ENCODE measurements around the gene GCN1.

The GCN1 gene

GRCh38 chr12:120157678-120158077 lies 36.8 kb downstream of the GCN1 start:
- Histone ChIP-seq H3K4me1 (ENCODE audit: control insufficient read depth, insufficient read depth, low read length) (no peaks in the 10 kb centered on the region), H3K9ac (ENCODE audit: low read length) (no peak overlapping the region), H3K27ac (ENCODE audit: low read depth, low read length) (no peak overlapping the region), H3K36me3 (ENCODE audit: control insufficient read depth, insufficient read depth, low read length) (peaks cover 98% of the 10 kb centered on the region), H3K9me3 (ENCODE audit: control insufficient read depth, insufficient read depth, low read depth, low read length) (no peaks in the 10 kb centered on the region), H3K27me3 (ENCODE audit: control insufficient read depth, insufficient read depth, low read length) (no peaks in the 10 kb centered on the region), H3K4me3 (ENCODE audit: low read depth, low read length) (no peak overlapping the region)

DNA sequence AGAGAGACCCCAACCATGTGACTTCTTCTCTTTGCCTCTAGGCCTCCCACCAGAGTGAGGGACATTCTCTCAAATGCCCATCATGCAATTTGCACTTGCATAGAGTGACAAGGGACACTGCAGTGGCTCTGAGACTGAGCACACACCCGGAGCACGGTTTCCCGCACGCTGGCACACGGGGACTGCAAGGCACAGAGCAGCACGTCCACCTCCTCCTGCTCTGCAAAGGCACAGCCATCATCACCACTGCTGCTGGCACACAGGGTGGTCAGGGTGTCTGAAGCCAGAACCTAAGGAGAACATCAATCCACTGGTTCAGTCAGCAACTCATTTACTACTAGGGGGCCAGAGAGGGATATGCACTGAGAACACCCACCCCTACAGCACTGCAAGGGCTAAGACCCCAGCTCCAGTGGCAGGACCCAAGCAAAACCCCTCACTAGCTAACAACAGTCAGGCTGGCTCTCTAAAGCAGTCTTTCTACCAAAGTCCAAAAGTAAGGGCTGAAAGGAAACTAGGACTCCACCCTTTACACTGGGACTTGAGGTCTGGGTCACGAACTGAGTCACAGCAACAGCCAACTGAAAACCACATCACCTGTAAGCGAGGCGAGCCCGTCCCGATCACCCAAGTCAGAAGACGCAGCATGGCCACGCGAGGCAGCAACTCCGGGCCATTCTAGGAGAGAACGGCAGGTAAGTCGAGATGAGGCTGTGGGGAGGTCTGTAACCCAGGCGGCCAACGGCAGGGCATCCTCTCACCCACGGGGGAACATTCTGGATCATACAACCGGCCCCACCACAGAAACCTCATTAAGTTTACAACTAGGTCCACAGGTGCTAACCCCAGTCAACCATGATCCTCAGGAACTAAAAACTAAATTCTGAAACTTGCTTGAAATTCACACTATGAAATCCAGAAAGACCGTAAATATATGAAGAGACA lies 37.9 kb downstream of the GCN1 start:
- Histone ChIP-seq H3K9me3 (ENCODE audit: control insufficient read depth, insufficient read depth, low read depth, low read length) (no peaks in the 10 kb centered on the region), H3K4me1 (ENCODE audit: control insufficient read depth, insufficient read depth, low read length) (no peaks in the 10 kb centered on the region), H3K36me3 (ENCODE audit: control insufficient read depth, insufficient read depth, low read length) (peaks cover 93% of the 10 kb centered on the region), H3K27me3 (ENCODE audit: control insufficient read depth, insufficient read depth, low read length) (no peaks in the 10 kb centered on the region), H3K4me3 (ENCODE audit: low read depth, low read length) (no peak overlapping the region), H3K9ac (ENCODE audit: low read length) (no peak overlapping the region), H3K27ac (ENCODE audit: low read depth, low read length) (no peak overlapping the region)

DNA sequence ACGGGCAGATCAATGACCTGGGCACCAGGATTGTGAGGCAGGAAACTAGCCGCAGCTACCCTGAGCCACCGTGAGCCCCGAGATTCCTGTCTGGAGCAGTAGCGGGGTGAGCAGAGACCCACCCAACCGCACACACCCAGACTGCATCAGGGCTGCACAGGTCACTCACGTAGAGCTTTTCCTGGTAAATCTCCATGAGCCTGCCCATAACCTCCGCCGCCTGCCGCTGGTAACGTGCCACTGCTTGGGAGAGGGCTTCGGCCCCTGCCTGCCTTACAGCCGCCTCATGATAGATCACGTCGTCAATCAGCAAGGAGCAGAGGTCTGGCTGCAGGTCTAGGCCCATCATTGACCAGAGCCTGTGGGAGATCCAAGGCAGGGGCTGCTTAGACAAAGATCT lies 39.4 kb downstream of the GCN1 start:
- Histone ChIP-seq H3K36me3 (ENCODE audit: control insufficient read depth, insufficient read depth, low read length) (peaks cover 92% of the 10 kb centered on the region), H3K4me3 (ENCODE audit: low read depth, low read length) (no peak overlapping the region), H3K9me3 (ENCODE audit: control insufficient read depth, insufficient read depth, low read depth, low read length) (no peaks in the 10 kb centered on the region), H3K9ac (ENCODE audit: low read length) (no peak overlapping the region), H3K27ac (ENCODE audit: low read depth, low read length) (no peak overlapping the region), H3K4me1 (ENCODE audit: control insufficient read depth, insufficient read depth, low read length) (no peaks in the 10 kb centered on the region), H3K27me3 (ENCODE audit: control insufficient read depth, insufficient read depth, low read length) (no peaks in the 10 kb centered on the region)

DNA sequence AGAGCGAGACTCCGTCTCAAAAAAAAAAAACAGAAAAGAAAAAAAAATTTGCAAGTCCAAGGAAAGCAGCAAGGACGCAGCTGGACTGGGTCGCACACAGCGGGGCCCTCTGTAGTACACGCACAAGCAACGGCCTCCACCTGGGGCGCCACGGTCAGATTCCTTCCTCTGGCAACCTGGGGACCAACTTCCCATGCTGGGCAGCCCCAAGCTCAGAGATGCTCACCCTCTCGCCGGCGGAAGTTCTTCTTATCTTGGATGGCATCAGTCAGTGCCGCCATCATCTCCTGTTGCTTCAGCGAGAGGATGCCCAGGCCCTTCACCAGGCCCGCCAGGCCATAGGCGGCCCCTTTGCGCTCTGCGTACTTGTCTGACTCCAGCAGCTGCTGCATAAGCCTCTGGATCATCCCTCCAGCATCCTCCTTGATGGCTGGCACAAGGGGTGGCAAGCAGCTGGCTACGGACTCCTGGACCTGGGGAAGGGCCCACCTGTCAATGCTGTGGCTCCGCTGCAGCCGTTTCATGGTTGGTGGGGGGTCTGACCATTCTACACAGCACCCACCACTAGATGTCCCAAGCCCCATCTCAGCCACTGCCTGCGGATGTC lies 43.5 kb downstream of the GCN1 start:
- Histone ChIP-seq H3K4me1 (ENCODE audit: control insufficient read depth, insufficient read depth, low read length) (no peaks in the 10 kb centered on the region), H3K4me3 (ENCODE audit: low read depth, low read length) (no peak overlapping the region), H3K9me3 (ENCODE audit: control insufficient read depth, insufficient read depth, low read depth, low read length) (no peaks in the 10 kb centered on the region), H3K27ac (ENCODE audit: low read depth, low read length) (no peak overlapping the region), H3K36me3 (ENCODE audit: control insufficient read depth, insufficient read depth, low read length) (peaks cover 92% of the 10 kb centered on the region), H3K27me3 (ENCODE audit: control insufficient read depth, insufficient read depth, low read length) (no peaks in the 10 kb centered on the region), H3K9ac (ENCODE audit: low read length) (no peak overlapping the region)

DNA sequence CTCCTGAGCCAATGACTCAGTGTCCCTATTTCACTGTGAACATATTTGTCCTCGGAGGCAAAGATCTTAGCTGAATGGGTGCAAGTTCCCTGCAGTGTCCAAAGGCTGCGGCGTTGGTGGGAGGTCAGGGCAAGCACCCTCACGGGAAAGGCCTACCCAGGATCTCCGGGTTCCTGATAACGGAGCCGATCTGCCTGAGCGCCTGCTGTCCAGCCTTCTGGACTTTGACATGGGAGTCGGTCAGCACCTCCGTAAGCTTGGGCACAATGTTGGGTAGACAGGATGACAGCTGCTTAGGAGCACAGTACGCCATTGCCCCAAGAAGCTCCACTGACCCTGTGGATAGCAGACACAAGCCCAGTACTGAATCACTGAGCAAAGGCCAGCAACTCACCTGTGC lies 46.5 kb downstream of the GCN1 start:
- no peaks in the 10 kb centered on the region for H3K9me3 ChIP-seq (ENCODE audit: control insufficient read depth, insufficient read depth, low read depth, low read length)
- no peak overlapping the region for H3K9ac ChIP-seq (ENCODE audit: low read length)
- H3K27ac ChIP-seq (ENCODE audit: low read depth, low read length), result no peak overlapping the region
- H3K4me3 ChIP-seq (ENCODE audit: low read depth, low read length), result no peak overlapping the region
- peaks cover 92% of the 10 kb centered on the region for H3K36me3 ChIP-seq (ENCODE audit: control insufficient read depth, insufficient read depth, low read length)
- H3K4me1 ChIP-seq (ENCODE audit: control insufficient read depth, insufficient read depth, low read length), result no peaks in the 10 kb centered on the region
- no peaks in the 10 kb centered on the region for H3K27me3 ChIP-seq (ENCODE audit: control insufficient read depth, insufficient read depth, low read length)

DNA sequence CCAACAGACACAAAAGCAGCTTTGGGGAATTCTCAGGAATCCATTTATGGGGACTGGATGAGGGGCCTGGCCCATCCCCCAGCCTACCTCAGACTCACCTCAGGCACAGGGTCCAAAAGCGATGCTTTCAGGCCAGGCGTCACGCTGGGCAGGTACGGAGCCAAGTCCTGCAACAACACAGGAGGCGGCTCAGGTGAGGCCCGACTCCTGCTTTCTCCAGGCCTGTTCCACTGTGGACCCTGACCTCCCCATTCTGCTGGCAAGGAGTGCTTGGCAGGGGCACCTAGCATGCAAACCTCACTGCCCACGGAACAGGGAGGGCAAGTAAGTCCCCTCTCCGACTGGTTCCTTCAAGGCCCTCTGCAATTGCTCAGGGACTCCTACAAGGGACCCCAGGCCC lies 49.4 kb downstream of the GCN1 start:
- no peaks in the 10 kb centered on the region for H3K4me1 ChIP-seq (ENCODE audit: control insufficient read depth, insufficient read depth, low read length)
- no peaks in the 10 kb centered on the region for H3K27me3 ChIP-seq (ENCODE audit: control insufficient read depth, insufficient read depth, low read length)
- no peak overlapping the region for H3K9ac ChIP-seq (ENCODE audit: low read length)
- H3K27ac ChIP-seq (ENCODE audit: low read depth, low read length), result no peak overlapping the region
- peaks cover 97% of the 10 kb centered on the region for H3K36me3 ChIP-seq (ENCODE audit: control insufficient read depth, insufficient read depth, low read length)
- no peak overlapping the region for H3K4me3 ChIP-seq (ENCODE audit: low read depth, low read length)
- H3K9me3 ChIP-seq (ENCODE audit: control insufficient read depth, insufficient read depth, low read depth, low read length), result no peaks in the 10 kb centered on the region

DNA sequence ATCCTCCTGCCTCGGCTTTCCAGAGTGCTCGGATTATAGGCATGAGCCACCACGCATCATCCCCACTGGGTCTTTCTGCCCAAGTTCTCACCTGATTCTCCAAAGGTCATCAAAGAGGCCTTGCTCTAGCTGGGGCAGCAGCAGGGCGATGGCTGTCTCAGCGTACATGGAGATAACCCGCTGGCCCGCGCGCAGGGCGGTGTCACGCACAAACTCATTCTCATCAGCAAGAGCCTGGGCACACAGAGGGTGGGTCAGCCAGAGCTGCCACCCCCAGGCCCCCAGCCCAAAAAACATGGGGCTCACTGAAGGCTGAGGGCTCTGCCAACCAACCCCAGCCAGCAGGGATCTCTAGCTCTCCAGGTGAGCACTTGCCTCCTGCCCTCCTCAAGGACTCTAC lies 50.3 kb downstream of the GCN1 start:
- Histone ChIP-seq H3K4me3 (ENCODE audit: low read depth, low read length) (no peak overlapping the region), H3K4me1 (ENCODE audit: control insufficient read depth, insufficient read depth, low read length) (no peaks in the 10 kb centered on the region), H3K9me3 (ENCODE audit: control insufficient read depth, insufficient read depth, low read depth, low read length) (no peaks in the 10 kb centered on the region), H3K9ac (ENCODE audit: low read length) (no peak overlapping the region), H3K36me3 (ENCODE audit: control insufficient read depth, insufficient read depth, low read length) (peaks cover 97% of the 10 kb centered on the region), H3K27me3 (ENCODE audit: control insufficient read depth, insufficient read depth, low read length) (no peaks in the 10 kb centered on the region), H3K27ac (ENCODE audit: low read depth, low read length) (no peak overlapping the region)

DNA sequence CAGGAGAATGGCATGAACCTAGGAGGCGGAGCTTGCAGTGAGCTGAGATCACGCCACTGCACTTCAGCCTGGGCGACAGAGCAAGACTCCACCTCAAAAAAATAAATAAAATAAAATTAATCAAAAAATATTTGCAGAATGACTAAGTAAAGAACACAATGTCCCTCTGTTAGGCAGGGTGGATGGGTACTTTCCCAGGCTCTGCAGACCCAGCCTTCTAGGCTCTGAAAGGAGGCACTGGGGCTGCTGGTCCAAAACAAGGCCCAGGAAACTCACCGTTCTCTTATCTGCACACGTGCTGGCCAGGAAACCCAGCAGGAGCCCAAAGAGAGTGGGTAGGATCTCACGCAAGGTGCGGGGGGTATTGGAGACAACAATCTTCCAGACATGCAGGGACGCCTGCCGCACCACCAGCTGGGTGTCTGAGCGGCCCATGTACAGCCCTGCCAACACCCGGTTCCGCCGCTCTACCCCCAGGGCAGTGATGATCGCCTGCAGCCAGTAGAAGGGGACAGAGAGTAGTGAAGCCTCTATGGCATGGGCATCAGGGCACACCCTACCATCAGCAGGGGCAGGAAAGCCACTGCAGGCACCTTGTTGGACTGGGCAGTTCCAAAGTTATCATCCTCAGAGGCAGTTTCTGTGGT lies 52.2 kb downstream of the GCN1 start:
- H3K4me3 ChIP-seq (ENCODE audit: low read depth, low read length), result no peak overlapping the region
- no peak overlapping the region for H3K9ac ChIP-seq (ENCODE audit: low read length)
- no peaks in the 10 kb centered on the region for H3K27me3 ChIP-seq (ENCODE audit: control insufficient read depth, insufficient read depth, low read length)
- H3K9me3 ChIP-seq (ENCODE audit: control insufficient read depth, insufficient read depth, low read depth, low read length), result no peaks in the 10 kb centered on the region
- peaks cover 94% of the 10 kb centered on the region for H3K36me3 ChIP-seq (ENCODE audit: control insufficient read depth, insufficient read depth, low read length)
- no peaks in the 10 kb centered on the region for H3K4me1 ChIP-seq (ENCODE audit: control insufficient read depth, insufficient read depth, low read length)
- H3K27ac ChIP-seq (ENCODE audit: low read depth, low read length), result no peak overlapping the region

DNA sequence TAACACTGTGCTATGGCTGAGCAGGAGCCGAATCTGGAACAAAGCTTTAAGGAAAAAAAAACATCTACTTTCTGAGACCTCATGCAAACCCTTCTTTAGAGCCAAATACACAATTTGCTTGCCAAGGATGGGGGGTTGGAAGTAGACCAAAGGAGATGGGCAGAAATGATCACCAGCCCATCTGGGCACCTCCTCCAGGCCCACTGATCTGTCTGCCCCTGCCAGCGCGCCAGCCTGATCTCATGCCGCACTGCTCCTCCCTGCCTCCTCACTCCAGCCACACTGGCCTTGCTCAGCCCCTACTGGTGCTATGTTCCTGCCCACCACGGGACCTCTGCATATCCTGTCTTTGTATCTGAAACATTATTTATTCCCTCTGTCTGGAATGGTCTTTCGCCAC lies 53.2 kb downstream of the GCN1 start:
- Histone ChIP-seq H3K27ac (ENCODE audit: low read depth, low read length) (no peak overlapping the region), H3K4me1 (ENCODE audit: control insufficient read depth, insufficient read depth, low read length) (no peaks in the 10 kb centered on the region), H3K9me3 (ENCODE audit: control insufficient read depth, insufficient read depth, low read depth, low read length) (no peaks in the 10 kb centered on the region), H3K9ac (ENCODE audit: low read length) (no peak overlapping the region), H3K4me3 (ENCODE audit: low read depth, low read length) (no peak overlapping the region), H3K36me3 (ENCODE audit: control insufficient read depth, insufficient read depth, low read length) (peaks cover 94% of the 10 kb centered on the region), H3K27me3 (ENCODE audit: control insufficient read depth, insufficient read depth, low read length) (no peaks in the 10 kb centered on the region)

- no peak overlapping the region for H3K9ac ChIP-seq (ENCODE audit: low read length)
- H3K9me3 ChIP-seq (ENCODE audit: control insufficient read depth, insufficient read depth, low read depth, low read length), result no peaks in the 10 kb centered on the region
- no peak overlapping the region for H3K27ac ChIP-seq (ENCODE audit: low read depth, low read length)
- peaks cover 96% of the 10 kb centered on the region for H3K36me3 ChIP-seq (ENCODE audit: control insufficient read depth, insufficient read depth, low read length)
- no peaks in the 10 kb centered on the region for H3K4me1 ChIP-seq (ENCODE audit: control insufficient read depth, insufficient read depth, low read length)
- no peak overlapping the region for H3K4me3 ChIP-seq (ENCODE audit: low read depth, low read length)
- H3K27me3 ChIP-seq (ENCODE audit: control insufficient read depth, insufficient read depth, low read length), result no peaks in the 10 kb centered on the region
Observed at GRCh38 chr12:120140603-120141002, 53.9 kb downstream of the GCN1 start.

DNA sequence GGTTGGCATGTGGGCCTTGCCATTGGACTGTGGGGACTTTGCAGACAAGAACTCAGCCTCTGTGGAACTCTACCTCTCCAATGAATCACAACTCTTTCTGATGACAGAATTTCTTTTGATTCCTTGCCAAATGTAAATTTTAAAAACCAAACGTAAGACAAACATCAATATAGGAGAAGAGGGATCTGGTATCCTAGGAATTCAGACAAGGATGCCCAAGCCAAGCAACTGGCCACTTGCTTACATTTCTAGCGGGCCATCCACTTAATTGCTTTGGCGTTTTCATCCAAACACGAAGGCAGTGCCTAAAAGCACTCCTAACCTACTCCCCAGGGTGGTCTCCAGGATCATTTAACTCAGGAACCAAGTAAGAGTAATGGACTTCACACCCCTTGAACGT lies 54.6 kb downstream of the GCN1 start:
- Histone ChIP-seq H3K9ac (ENCODE audit: low read length) (no peak overlapping the region), H3K9me3 (ENCODE audit: control insufficient read depth, insufficient read depth, low read depth, low read length) (no peaks in the 10 kb centered on the region), H3K4me1 (ENCODE audit: control insufficient read depth, insufficient read depth, low read length) (no peaks in the 10 kb centered on the region), H3K36me3 (ENCODE audit: control insufficient read depth, insufficient read depth, low read length) (peaks cover 94% of the 10 kb centered on the region), H3K4me3 (ENCODE audit: low read depth, low read length) (no peak overlapping the region), H3K27me3 (ENCODE audit: control insufficient read depth, insufficient read depth, low read length) (no peaks in the 10 kb centered on the region), H3K27ac (ENCODE audit: low read depth, low read length) (no peak overlapping the region)
